HEK293 (cell line): ENCODE results near the gene HMGN2.

Experiments
- GLI2 ChIP-seq: fragments of 450-650 bp; formaldehyde crosslinking; IDR thresholded peaks from 2 replicates; pipeline ENCODE4; 2017; ENCODE audit warnings: missing biosample characterization, missing genetic modification characterization, low read depth, borderline replicate concordance
- HOXA7 ChIP-seq: sonication (generic); formaldehyde crosslinking; IDR thresholded peaks from 2 replicates; pipeline ENCODE4 v1.8.1; 2022; ENCODE audit warnings: missing genetic modification reagents, borderline replicate concordance
- HOXC10 ChIP-seq: sonication (generic); formaldehyde crosslinking; IDR thresholded peaks from 2 replicates; pipeline ENCODE4 v1.8.1; 2023; ENCODE audit warnings: mild to moderate bottlenecking, missing genetic modification reagents
- KLF8 ChIP-seq: fragments of 450-650 bp; formaldehyde crosslinking; IDR thresholded peaks from 2 replicates; pipeline ENCODE4 v1.5.1; 2016; ENCODE audit warnings: missing biosample characterization, missing genetic modification characterization
- SETDB1 ChIP-seq: IDR thresholded peaks from one replicate; pipeline ENCODE4 v1.6.1; 2017; ENCODE audit warnings: mild to moderate bottlenecking, low read length, moderate library complexity, mixed read lengths; ENCODE audit not compliant: insufficient read length
- SP2 ChIP-seq: fragments of 450-650 bp; formaldehyde crosslinking; IDR thresholded peaks from 2 replicates; pipeline ENCODE4 v1.5.1; 2016; ENCODE audit warnings: missing biosample characterization, missing genetic modification characterization
- ZBTB1 ChIP-seq: fragments of 450-650 bp; formaldehyde crosslinking; IDR thresholded peaks from 2 replicates; pipeline ENCODE4 v1.5.1; 2016; ENCODE audit warnings: missing biosample characterization, missing genetic modification characterization
- ZBTB17 ChIP-seq: fragments of 450-650 bp; formaldehyde crosslinking; IDR thresholded peaks from 2 replicates; pipeline ENCODE4 v1.5.1; 2016; ENCODE audit warnings: missing biosample characterization, missing genetic modification characterization
- ZBTB48 ChIP-seq: fragments of 450-650 bp; formaldehyde crosslinking; IDR thresholded peaks from 2 replicates; pipeline ENCODE4 v1.5.1; 2016; ENCODE audit warnings: missing biosample characterization, missing genetic modification characterization
- ZFP3 ChIP-seq: fragments of 450-650 bp; formaldehyde crosslinking; IDR thresholded peaks from 2 replicates; pipeline ENCODE4 v1.5.1; 2016; ENCODE audit warnings: low read depth, missing biosample characterization, missing genetic modification characterization
- ZFP41 ChIP-seq: fragments of 450-650 bp; formaldehyde crosslinking; IDR thresholded peaks from 2 replicates; pipeline ENCODE4 v1.5.1; 2016; ENCODE audit warnings: missing biosample characterization, missing genetic modification characterization, borderline replicate concordance
- ZNF132 ChIP-seq: fragments of 450-650 bp; formaldehyde crosslinking; IDR thresholded peaks from 2 replicates; pipeline ENCODE4 v1.5.1; 2017; ENCODE audit warnings: missing biosample characterization, missing genetic modification characterization, borderline replicate concordance
- ZNF174 ChIP-seq: fragments of 450-650 bp; formaldehyde crosslinking; IDR thresholded peaks from 2 replicates; pipeline ENCODE4 v1.5.0; 2017; ENCODE audit warnings: missing biosample characterization, mild to moderate bottlenecking, missing genetic modification characterization
- ZNF19 ChIP-seq: fragments of 450-650 bp; formaldehyde crosslinking; IDR thresholded peaks from 2 replicates; pipeline ENCODE4; 2016; ENCODE audit warnings: missing biosample characterization, missing genetic modification characterization, low read depth
- ZNF211 ChIP-seq: fragments of 450-650 bp; formaldehyde crosslinking; IDR thresholded peaks from 2 replicates; pipeline ENCODE4 v1.5.1; 2016; ENCODE audit warnings: low read depth, missing biosample characterization, missing genetic modification characterization
- ZNF221 ChIP-seq: fragments of 450-650 bp; formaldehyde crosslinking; IDR thresholded peaks from 2 replicates; pipeline ENCODE4 v1.5.1; 2017; ENCODE audit warnings: missing biosample characterization, missing genetic modification characterization, borderline replicate concordance
- ZNF223 ChIP-seq: fragments of 450-650 bp; formaldehyde crosslinking; IDR thresholded peaks from 2 replicates; pipeline ENCODE4 v1.5.1; 2016; ENCODE audit warnings: missing biosample characterization, missing genetic modification characterization
- ZNF248 ChIP-seq: fragments of 450-650 bp; formaldehyde crosslinking; IDR thresholded peaks from 2 replicates; pipeline ENCODE4 v1.5.1; 2017; ENCODE audit warnings: missing biosample characterization, missing genetic modification characterization
- ZNF366 ChIP-seq: fragments of 450-650 bp; formaldehyde crosslinking; conservative IDR thresholded peaks from 2 replicates; pipeline ENCODE4 v1.5.1; 2016; ENCODE audit warnings: missing biosample characterization, missing genetic modification characterization
- ZNF423 ChIP-seq: fragments of 450-650 bp; formaldehyde crosslinking; IDR thresholded peaks from 2 replicates; pipeline ENCODE4 v1.5.1; 2016; ENCODE audit warnings: missing biosample characterization, missing genetic modification characterization
- ZNF473 ChIP-seq: fragments of 450-650 bp; formaldehyde crosslinking; IDR thresholded peaks from 2 replicates; pipeline ENCODE4 v1.5.1; 2017; ENCODE audit warnings: missing biosample characterization, missing genetic modification characterization
- ZNF585B ChIP-seq: fragments of 450-650 bp; formaldehyde crosslinking; IDR thresholded peaks from 2 replicates; pipeline ENCODE4 v1.5.1; 2016; ENCODE audit warnings: missing biosample characterization, missing genetic modification characterization
- ZNF624 ChIP-seq: fragments of 450-650 bp; formaldehyde crosslinking; IDR thresholded peaks from 2 replicates; pipeline ENCODE4 v1.5.1; 2017; ENCODE audit warnings: missing biosample characterization, missing genetic modification characterization
- ZNF658 ChIP-seq: fragments of 450-650 bp; formaldehyde crosslinking; IDR thresholded peaks from 2 replicates; pipeline ENCODE4; 2016; ENCODE audit warnings: missing biosample characterization, missing genetic modification characterization
- ZNF660 ChIP-seq: fragments of 450-650 bp; IDR thresholded peaks from 2 replicates; pipeline ENCODE4 v1.5.1; 2018; ENCODE audit warnings: missing biosample characterization, mild to moderate bottlenecking, missing genetic modification characterization
- ZNF792 ChIP-seq: fragments of 450-650 bp; formaldehyde crosslinking; IDR thresholded peaks from 2 replicates; pipeline ENCODE4 v1.5.1; 2016; ENCODE audit warnings: missing biosample characterization, missing genetic modification characterization
- TF ChIP-seq, protein P1 (sequence below): fragments of 450-650 bp; formaldehyde crosslinking; IDR thresholded peaks from 2 replicates; pipeline ENCODE4 v1.5.0; 2017; ENCODE audit warnings: missing biosample characterization, missing genetic modification characterization, borderline replicate concordance
- TF ChIP-seq, protein P2 (sequence below): fragments of 450-650 bp; formaldehyde crosslinking; IDR thresholded peaks from 2 replicates; pipeline ENCODE4 v1.5.1; 2016; ENCODE audit warnings: missing biosample characterization, missing genetic modification characterization
- TF ChIP-seq, protein P3 (sequence below): IDR thresholded peaks from 2 replicates; pipeline ENCODE4 v1.6.1; 2011; ENCODE audit warnings: mild to moderate bottlenecking, low read depth, low read length, borderline replicate concordance
- TF ChIP-seq, protein P4 (sequence below): fragments of 450-650 bp; formaldehyde crosslinking; conservative IDR thresholded peaks from 2 replicates; pipeline ENCODE4 v1.5.1; 2016; ENCODE audit warnings: low read depth, missing biosample characterization, missing genetic modification characterization

Gene HMGN2

DNA sequence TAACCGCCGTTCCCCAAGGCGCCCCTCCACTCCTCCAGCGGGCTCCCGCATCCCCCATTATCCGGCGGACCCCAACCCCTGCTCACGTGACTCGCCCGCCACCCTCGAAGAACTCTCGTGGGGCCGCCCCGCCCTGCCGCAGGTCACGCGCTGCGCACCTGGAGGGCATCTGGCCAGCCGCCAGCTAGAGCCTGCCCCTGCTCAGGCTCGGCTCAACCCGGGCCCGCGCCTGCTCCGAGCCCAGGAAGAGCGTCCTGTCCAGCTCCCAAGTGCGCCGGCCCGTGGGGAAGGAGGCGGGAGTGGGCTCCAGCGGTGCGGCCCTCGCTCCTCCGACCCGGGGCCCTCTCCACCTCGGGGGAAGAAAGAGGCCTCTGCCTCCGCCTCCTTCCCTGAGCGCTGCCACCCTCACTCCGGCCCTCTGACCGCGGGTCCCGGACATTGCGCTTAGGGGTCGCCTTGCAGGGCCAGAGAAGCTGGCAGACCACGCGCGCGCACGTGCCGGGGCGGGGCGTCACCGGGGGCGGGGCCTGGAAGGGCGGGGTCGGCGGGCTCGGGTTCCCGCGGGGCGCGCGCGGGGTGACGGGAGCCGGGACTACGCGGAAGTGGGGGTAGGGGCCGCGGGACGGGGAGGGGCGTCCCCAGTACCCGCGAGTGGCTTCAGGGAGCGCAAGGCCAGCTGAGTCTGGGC lies 28.4 kb downstream of the HMGN2 start (continued):
- peak; percentile 91 for TF ChIP-seq ZBTB48 (tag by site-specific recombination)
- TF ChIP-seq, protein P1, sequence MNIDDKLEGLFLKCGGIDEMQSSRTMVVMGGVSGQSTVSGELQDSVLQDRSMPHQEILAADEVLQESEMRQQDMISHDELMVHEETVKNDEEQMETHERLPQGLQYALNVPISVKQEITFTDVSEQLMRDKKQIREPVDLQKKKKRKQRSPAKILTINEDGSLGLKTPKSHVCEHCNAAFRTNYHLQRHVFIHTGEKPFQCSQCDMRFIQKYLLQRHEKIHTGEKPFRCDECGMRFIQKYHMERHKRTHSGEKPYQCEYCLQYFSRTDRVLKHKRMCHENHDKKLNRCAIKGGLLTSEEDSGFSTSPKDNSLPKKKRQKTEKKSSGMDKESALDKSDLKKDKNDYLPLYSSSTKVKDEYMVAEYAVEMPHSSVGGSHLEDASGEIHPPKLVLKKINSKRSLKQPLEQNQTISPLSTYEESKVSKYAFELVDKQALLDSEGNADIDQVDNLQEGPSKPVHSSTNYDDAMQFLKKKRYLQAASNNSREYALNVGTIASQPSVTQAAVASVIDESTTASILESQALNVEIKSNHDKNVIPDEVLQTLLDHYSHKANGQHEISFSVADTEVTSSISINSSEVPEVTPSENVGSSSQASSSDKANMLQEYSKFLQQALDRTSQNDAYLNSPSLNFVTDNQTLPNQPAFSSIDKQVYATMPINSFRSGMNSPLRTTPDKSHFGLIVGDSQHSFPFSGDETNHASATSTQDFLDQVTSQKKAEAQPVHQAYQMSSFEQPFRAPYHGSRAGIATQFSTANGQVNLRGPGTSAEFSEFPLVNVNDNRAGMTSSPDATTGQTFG: no peak
- no peak; the same call in 1 of the 2 replicates for TF ChIP-seq ZNF660 (tag by site-specific recombination)
- TF ChIP-seq ZNF624 (tag by site-specific recombination): 0 out of 2 replicates have a peak, but pooled peaks have one; percentile 25
- no peak for TF ChIP-seq ZNF223 (tag by site-specific recombination)
- TF ChIP-seq ZNF221: no peak
- no peak for TF ChIP-seq ZNF248 (tag by site-specific recombination)
- TF ChIP-seq, protein P2, sequence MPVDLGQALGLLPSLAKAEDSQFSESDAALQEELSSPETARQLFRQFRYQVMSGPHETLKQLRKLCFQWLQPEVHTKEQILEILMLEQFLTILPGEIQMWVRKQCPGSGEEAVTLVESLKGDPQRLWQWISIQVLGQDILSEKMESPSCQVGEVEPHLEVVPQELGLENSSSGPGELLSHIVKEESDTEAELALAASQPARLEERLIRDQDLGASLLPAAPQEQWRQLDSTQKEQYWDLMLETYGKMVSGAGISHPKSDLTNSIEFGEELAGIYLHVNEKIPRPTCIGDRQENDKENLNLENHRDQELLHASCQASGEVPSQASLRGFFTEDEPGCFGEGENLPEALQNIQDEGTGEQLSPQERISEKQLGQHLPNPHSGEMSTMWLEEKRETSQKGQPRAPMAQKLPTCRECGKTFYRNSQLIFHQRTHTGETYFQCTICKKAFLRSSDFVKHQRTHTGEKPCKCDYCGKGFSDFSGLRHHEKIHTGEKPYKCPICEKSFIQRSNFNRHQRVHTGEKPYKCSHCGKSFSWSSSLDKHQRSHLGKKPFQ (tag by site-specific recombination): no peak; the same call in 1 of the 2 replicates
- TF ChIP-seq ZNF366: peak; percentile 50; the same call in 1 of the 2 replicates
- TF ChIP-seq ZNF19 (tag by site-specific recombination): no peak
- 0 out of 2 replicates have a peak, but pooled peaks have one; percentile 20 for TF ChIP-seq ZBTB1
- TF ChIP-seq ZNF423 (tag by site-specific recombination): peak; percentile 78
- TF ChIP-seq ZNF585B (tag by site-specific recombination): no peak; the same call in 1 of the 2 replicates
- TF ChIP-seq HOXA7 (CRISPR knock-in tag): no peak
- no peak for TF ChIP-seq ZFP41 (tag by site-specific recombination)
- TF ChIP-seq ZNF792: peak; percentile 87; the same call in 1 of the 2 replicates
- TF ChIP-seq SP2 (tag by site-specific recombination): peak; percentile 67
- no peak for TF ChIP-seq ZNF174 (tag by site-specific recombination)
- TF ChIP-seq ZNF658 (tag by site-specific recombination): no peak
- peak; percentile 93 for TF ChIP-seq KLF8
- no peak for TF ChIP-seq ZNF211 (tag by site-specific recombination)
- TF ChIP-seq, protein P3, sequence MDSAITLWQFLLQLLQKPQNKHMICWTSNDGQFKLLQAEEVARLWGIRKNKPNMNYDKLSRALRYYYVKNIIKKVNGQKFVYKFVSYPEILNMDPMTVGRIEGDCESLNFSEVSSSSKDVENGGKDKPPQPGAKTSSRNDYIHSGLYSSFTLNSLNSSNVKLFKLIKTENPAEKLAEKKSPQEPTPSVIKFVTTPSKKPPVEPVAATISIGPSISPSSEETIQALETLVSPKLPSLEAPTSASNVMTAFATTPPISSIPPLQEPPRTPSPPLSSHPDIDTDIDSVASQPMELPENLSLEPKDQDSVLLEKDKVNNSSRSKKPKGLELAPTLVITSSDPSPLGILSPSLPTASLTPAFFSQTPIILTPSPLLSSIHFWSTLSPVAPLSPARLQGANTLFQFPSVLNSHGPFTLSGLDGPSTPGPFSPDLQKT: no peak
- TF ChIP-seq ZFP3 (tag by site-specific recombination): no peak
- TF ChIP-seq, protein P4, sequence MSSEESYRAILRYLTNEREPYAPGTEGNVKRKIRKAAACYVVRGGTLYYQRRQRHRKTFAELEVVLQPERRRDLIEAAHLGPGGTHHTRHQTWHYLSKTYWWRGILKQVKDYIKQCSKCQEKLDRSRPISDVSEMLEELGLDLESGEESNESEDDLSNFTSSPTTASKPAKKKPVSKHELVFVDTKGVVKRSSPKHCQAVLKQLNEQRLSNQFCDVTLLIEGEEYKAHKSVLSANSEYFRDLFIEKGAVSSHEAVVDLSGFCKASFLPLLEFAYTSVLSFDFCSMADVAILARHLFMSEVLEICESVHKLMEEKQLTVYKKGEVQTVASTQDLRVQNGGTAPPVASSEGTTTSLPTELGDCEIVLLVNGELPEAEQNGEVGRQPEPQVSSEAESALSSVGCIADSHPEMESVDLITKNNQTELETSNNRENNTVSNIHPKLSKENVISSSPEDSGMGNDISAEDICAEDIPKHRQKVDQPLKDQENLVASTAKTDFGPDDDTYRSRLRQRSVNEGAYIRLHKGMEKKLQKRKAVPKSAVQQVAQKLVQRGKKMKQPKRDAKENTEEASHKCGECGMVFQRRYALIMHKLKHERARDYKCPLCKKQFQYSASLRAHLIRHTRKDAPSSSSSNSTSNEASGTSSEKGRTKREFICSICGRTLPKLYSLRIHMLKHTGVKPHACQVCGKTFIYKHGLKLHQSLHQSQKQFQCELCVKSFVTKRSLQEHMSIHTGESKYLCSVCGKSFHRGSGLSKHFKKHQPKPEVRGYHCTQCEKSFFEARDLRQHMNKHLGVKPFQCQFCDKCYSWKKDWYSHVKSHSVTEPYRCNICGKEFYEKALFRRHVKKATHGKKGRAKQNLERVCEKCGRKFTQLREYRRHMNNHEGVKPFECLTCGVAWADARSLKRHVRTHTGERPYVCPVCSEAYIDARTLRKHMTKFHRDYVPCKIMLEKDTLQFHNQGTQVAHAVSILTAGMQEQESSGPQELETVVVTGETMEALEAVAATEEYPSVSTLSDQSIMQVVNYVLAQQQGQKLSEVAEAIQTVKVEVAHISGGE (tag by site-specific recombination): peak; percentile 47; the same call in 1 of the 2 replicates
- no peak for TF ChIP-seq GLI2 (tag by site-specific recombination)
- no peak for TF ChIP-seq ZNF132
- no peak for TF ChIP-seq HOXC10 (CRISPR knock-in tag)
- TF ChIP-seq SETDB1: no peak
- TF ChIP-seq ZNF473 (tag by site-specific recombination): no peak
- TF ChIP-seq ZBTB17 (tag by site-specific recombination): peak; percentile 90
